Uterus (tissue), 2 donors: ENCODE data around the gene GMDS.

ENCODE experiments used
- CTCF ChIP-seq, 4 experiments: fragments of 200-600 bp in 2 of 4; fragments of 450-650 bp in 2 of 4; sonication (generic) in 2 of 4; IDR thresholded peaks; one replicate each; pipeline ENCODE4 v1.5.1; 2016 to 2019; ENCODE audit warnings: antibody characterized with exemption in 4 of 4, mild to moderate bottlenecking in 2 of 4, moderate library complexity in 1 of 4
- POLR2A ChIP-seq, 2 donors: fragments of 450-650 bp; IDR thresholded peaks; one replicate each; pipeline ENCODE4 v1.6.1; 2016; ENCODE audit warnings: antibody characterized with exemption in 2 of 2, mild to moderate bottlenecking in 1 of 2, moderate library complexity in 1 of 2

DNA sequence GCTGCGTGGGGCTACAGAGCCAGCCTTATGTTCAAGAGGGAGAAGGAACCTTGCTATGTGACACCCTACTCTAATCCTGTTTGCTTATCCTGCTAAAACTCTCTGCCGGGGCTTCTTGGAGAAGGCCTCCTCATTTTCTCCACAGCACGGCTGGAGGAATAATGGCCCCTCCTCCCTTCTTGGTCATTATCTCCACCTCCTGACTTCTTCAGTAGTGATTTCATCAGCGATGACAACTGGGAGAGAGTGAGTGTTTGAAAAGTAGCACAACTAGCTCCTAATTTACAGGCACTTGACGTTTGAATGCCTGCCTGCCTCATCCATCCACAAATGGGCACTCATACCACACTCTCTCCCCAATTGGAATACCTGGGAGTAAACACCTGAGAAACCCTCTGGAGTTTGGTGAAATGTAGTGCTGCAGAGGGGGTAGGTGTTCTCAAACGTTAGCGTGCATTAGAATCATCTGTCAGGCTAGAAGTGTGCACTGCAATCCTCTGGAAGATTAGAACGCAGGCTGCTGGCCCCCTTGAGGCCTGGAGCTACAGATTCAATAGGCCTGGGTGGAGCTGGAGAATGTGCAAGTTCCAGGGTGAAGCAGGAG is 487.2 kb downstream of the GMDS start:
- TF ChIP-seq CTCF (IDR thresholded peaks at IDR 0.05) (no peak), POLR2A (IDR thresholded peaks at IDR 0.05) (no peak)
